CD4-positive, alpha-beta T cell treated with Interferon gamma for 1 hour (primary cell): ENCODE results near the gene PIP5KL1.
"Not testable (repeated sequence)": the region's sequence is repeated elsewhere in the genome, so short reads cannot be mapped to it uniquely, and the experiment has no call there.

Experiments
- DNase-seq: peaks from one replicate; pipeline ENCODE4 v3.0.0-alpha.2; 2020

The PIP5KL1 gene

DNA sequence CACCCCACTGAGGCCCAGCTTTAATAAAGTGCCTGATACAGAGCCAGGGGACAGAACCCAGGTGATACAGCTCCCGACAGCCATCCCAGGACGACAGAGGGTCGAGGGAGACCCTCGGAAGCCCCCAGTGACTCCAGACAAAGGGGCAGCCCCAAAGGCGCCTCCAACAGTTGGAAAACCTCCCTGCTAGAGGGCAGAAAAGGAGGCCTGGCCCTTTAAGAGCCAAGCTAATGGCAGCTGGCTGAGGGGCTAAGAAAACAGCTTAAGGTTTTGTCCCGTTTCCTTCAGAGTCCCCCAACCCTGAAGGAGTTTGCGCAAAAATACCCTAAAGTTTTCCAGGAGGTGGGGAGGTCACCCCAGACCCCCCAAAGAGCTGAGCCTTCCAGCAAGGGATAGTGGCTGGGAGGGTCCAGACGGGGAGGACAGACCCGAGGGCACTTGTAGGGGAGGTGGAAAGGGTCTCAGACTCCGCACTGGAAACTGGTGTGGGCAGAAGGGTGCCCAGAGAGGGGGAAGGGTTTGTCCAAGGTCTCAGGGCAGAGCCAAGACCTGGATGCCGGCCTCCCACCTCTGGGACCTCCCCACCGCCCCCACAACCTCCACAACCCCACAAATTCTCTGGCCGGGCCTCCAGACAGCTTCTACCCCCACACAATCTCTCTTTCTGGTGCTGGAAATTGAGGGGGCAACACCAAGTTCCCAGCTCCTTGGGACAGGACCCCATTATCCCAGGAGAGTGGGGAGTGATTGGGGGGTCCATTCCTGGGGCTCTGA lies 44.9 kb downstream of the PIP5KL1 start:
- no peak for DNase-seq

DNA sequence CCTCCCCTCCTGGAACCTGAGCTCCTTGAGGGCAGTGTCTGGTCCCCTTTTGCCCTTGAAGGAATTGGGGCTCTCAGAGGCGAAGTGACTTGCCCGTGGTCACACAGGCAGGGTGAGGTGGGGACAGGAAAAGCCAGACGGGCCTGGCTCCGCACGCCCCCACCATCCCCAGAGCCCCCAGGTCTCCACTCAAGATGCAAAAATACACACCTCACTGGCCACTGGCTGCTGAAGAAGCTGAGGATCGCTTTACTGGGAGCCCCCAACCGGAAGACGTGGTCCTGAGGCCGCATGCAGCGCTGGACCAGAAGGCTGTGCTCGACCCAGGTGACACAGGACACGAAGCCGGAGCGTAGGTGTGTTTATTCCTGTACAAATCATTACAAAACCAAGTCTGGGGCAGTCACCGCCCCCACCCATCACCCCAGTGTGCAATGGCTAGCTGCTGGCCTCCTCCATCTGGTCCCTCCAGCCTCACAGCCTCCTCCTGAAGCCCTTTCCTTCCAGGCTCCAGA lies 45.5 kb downstream of the PIP5KL1 start:
- DNase-seq = no peak

DNA sequence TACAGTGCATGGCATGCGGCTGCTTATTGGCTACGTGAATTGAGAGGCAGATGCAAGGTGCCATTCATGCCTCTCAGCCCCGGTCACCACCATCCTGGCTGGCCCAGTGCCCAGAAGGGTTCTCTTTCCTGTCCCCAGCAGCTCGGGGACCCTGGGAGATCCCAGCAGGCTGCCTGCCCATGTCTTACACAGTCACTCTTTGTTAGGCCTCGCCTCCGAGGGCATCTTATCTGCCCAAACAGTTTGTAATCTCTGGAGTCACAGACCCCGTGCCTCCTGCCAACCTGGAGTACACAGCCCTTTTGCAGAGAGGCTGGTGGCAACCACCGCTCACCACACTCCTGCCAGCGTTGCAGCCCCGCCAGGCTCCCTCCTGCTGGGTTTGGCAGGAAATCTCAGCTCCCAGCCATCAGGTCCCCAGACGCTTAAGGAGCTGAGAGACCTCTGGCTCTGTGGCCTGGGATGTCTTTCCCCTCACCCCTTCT lies 46.1 kb downstream of the PIP5KL1 start:
- no peak for DNase-seq

DNA sequence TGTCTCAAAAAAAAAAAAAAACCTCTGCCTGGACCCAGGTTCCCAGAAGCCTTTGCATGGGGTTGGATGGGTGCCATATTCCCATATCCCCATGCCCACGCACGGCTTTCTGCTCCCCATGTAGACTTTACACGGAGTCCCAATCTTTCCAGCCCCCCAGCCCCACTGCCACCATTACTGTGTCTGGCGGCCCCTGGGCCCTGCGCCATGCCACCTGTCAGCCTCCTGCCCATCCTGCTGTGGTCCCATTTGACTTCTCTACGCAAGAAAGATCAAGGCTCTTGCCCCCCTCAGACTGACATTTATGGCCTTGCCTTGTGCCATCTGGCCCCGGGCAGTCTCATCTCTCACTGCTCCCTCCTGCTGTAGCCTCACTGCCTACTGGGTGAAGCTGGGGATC lies 46.6 kb downstream of the PIP5KL1 start:
- DNase-seq = no peak

DNA sequence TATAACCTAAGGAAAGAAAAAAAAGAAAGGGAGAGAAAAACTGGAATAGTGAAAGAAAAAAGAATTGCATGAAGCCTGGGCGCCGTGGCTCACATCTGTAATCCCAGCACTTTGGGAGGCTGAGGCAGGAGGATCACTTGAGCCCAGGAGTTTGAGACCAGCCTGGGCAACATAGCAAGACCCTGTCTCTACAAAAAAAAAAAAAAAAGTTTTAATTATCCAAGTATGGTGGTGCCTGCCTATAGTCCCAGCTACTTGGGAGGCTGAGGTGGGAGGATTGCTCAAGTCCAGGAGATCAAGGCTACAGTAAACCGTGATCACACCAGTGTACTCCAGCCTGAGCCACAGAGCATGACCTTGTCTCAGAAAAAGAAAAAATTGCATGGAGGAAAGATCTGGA lies 48.9 kb downstream of the PIP5KL1 start:
- DNase-seq = not testable (repeated sequence)

DNA sequence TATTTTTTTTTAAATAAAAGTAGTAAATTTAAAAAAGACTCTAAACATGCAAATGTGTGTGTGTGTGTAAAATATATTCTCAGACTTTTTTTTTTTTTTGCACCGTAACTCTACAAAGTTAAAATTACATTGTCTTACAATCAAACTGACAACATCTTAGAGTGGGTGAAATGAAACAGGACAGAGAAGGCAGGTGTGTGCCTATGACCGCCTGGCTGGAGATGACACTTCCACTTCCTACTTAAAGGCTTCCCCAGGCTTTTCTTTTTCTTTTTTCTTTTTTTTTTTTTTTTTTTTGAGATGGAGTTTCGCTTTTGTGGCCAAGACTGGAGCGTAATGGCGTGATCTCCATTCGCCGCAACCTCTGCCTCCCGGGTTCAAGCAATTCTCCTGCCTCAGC lies 50.4 kb downstream of the PIP5KL1 start:
- no peak for DNase-seq

DNA sequence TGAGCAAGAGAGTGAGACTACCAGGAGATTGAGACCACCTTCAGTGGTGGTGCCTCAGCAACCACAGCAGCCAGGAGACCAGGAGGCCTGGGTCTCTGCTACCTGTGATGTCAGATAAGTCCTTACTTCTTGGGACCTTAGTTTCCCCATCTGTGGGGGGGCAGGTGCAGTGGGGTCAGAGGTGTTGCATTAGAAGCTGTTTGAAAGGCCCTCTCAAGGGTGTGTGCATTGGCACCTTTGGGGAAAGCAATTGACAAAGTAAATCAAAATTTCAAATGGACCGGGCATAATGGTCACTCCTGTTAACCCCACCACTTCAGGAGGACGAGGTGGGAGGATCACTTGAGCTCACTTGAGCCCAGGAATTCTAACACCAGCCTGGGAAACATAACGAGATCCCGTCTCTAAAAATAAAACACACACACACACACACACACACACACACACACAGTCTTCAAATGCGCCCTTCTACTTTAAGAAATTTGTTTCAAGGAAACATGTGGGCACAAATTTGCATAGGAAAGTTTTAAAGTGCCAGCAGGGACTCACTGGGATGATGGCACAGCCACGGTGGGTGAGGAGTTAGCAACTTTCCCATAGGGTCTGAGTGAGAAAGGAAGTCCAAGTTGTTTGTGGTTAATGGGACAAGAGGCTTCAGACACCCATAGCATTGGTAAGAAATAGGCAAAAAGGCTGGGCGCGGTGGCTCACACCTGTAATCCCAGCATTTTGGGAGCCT lies 51.8 kb downstream of the PIP5KL1 start:
- DNase-seq = no peak

DNA sequence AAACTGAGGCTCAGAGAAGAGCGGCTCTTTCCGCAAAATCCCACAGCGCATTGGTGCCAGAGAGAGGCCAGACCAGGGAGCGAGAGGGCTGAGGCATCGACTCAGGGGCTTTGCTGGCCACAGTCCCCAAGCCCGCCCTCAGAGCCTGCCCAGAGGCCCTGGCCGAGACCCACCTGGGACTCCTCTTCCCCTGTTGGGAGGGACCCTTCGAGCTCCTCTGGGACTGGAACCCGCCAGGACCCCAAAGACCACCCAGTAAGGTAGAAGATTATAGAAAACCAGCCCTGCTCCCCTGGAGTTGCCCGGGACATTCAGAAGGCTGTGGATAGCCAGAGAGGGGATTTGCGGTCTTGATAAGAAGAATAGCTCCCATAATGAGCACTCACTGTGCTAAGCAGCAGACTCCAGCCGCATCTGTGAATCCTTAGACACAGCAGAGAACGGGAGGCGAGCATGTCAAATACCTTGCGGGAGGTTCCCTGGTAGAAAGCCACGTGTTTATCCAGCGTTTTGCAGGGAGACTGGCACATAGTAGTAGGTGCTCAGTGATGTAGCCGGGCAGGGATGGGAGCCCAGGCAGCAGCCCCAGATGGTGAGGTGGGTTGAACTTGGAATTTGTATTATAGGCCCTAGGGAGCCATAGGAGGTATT lies 52.5 kb downstream of the PIP5KL1 start:
- no peak for DNase-seq

DNA sequence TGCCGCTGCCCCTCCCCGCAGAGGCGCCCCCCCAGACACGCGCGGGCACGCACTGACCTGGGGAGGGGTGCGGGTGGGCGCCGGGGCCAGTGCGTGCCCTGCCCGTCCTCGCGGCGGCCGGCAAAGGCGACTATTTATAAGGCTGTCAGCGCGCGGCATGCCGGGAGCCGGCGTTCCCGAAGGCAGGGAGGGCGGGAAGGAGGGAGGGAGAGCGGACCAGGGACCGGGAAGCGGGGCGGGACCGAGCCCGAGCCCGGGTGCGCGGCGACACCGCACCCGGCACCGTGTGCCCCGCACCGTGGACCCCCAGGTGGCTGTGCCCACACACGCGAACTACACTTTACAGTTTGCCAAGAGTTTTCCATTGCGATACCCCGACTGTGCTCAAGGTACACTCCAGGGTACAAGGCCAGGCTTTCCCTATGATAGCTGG lies 53.0 kb downstream of the PIP5KL1 start, which contains the start of gene AK1:
Gene AK1, minus strand, starts transcription at position 110 of the 433 bp plus-strand sequence. CDS start 3,058 bp downstream, outside the sequence.
- DNase-seq = no peak

DNA sequence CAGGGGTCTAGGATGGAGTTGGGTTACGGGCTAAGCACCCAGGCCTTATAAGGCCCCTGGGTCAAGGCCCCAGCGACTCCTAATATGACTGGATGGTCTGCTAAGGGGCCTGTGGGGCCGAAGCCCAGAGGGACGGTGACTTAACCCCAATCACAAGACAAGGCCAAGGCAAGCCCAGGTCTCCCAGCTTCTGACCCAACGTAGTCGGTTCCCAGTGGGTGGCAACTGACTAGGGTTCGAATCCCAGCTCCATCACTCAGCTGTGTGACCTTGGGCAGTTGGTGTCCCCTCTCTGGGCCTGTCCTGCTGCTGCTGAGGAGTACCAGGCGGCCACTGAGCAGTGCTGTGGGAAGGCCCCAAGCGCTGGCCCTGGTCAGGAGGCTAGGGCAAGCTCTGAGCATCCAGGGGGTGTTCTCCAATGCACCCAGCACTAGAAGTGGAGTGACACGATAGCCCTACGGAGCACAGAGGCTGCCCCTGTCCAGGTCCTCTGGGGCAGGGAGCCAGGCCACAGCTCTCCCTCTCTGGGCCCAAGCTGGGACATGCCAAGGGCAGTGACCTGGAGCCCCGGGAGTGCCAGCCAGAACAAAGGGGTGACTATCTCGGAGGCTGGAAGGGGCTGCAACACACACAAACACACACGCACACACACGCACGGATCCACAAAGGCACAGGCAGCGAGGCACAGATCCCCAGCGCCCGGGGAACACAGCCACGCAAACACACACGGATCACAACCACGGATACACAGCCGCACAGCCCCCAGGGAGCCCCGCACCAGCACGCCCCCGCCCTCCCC lies 53.6 kb downstream of the PIP5KL1 start:
- DNase-seq = no peak

DNA sequence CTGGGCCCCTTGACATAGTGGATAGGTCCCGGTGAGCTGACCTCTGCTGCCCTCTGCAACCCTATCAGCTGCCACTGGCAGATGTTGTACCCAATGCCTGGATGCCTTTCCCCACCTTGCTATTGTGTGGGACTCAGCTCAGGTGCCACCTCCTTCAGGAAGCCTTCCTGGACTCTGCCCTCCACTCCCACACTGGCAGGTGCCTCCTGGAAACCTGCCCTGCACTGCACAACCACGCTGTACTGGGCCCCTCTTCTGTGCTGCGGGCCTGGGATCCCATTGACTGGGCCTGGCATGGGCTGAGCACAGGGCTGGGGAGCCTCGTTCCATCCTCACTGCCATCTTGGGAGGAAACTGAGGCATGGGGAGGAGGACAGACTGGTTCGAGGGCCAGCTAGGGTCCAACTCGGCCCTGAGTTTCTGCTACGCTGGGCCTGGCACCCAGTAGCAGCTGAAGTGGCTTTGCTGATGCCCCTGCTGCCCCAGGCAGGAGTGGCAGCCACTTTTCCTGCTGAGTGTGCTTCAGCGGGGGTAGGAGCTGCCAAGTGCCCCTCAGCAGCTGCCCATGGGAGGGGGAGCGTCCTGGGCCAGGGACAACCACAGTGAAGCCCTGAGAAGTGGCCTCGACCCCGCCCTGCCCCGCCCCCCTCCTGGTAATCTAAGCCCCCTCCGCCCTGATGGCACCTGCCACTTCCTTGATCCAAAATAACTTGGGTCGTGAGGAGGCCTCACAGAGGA lies 54.4 kb downstream of the PIP5KL1 start:
- DNase-seq = no peak

DNA sequence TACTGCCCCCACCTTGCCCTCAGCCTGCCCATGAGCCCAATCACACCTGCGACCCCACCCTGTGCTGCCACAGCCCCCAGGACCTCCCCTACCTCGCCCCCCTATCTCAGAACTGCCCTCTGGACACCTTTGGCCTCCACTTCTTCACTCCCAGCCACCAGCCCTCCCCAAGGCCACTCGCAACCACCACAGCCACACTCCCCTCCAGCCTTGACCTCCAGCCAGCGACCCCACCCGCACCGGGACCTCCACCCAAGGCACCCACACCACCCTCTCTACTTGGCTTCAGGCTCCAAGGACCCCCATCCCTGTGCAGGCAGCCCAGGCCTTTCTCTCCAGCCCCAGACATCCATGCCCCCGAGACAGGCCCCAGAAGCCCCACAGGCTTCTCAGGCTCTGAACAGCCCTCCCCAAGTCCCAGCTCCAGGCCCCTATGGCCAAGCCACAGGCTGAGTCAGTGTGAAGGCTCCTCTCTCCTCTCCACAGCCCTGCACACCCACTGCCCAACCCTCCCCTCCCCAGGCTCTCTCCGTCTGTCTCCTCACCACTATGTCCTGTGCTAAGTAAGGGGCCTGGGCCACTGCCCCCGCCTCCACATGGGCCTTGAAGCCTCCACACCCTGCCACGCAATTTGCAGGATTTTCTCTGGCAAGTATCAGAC lies 55.1 kb downstream of the PIP5KL1 start:
- DNase-seq = no peak

DNA sequence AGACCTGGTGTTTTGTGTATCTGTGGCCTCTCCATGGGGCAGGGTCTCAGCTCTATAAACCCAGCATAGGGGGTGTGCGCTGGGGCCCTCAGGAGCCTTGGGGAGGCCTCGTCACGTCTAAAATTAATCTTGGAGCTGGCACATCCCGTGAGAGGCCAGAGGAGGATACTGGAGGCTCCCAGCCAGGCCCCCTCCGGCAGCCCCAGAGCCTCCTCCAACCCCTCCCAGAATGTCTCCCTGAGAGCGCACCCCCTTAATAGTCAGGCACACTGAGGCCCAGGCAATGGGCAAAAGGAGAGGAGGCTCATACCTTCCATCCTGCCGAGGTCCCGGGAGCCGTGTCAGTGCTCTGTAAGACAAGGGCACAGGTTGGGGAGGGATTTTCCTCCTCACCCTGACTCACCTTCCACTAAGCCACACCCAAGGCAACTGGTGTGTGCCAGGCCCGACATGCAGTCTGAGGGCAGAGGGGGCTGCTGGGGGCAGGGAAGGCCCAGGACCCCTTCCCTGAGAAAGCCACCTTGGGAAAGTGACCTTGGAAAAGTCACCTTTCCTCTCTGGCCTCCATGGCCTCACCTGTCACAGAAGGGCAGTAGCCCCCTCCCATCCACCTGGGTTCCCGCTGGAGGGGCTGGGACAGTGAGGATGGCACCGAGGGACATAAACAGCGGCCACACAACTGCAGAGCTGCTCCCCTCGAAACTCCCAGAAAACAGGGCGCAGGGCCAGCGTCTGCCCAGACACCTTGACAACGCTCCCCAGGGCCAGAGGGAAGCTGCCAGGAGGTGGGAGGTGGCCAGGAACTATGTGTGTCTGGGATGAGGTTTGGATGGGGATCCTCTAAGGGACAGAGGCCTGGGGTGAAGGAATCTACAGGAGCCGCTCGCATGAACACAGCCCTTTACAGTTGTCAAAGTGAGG lies 56.0 kb downstream of the PIP5KL1 start:
- DNase-seq = no peak

DNA sequence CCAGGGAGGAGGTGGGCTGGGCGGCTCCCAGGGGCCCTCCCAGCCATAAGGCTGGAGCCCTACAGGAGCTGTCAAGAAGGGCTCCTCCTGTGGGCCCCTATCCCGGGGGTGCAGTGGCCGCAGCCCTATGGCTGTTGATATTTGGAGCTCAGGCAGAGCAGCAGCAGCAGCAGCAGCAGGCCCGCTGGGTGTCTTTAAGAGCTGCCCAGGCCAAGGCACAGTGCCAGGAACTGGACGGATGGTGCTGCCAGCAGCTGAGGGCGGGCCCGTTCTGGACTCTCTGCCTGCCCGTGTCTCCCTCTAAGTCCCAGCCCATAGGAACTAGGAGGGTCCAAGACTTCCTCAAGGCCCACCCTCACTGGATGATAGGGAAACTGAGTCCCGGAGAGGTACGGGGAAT lies 56.7 kb downstream of the PIP5KL1 start:
- DNase-seq = no peak

DNA sequence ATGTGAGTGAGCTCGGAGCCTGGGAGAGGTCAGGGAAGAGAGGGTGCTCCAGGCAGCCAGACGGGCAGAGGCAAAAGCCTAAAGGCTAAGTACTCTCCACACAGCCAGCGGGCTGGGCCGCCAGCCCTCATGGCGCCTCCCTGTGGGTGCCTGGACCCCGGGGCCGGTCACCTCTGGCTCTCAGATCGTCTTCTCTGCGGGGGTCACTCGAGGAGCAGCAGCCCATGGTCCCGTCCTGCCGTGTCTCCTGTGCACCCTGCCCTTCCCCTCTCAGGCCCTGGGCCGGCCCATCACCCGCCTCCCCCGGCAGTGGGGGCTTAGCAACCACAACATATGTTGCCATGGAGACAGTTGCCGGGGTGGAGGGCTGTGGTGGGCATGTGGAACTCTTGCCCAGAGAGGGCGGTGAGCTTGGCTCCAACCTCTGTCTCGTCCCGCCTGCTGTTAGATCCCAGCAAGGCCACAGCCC lies 57.3 kb downstream of the PIP5KL1 start:
- no peak for DNase-seq

DNA sequence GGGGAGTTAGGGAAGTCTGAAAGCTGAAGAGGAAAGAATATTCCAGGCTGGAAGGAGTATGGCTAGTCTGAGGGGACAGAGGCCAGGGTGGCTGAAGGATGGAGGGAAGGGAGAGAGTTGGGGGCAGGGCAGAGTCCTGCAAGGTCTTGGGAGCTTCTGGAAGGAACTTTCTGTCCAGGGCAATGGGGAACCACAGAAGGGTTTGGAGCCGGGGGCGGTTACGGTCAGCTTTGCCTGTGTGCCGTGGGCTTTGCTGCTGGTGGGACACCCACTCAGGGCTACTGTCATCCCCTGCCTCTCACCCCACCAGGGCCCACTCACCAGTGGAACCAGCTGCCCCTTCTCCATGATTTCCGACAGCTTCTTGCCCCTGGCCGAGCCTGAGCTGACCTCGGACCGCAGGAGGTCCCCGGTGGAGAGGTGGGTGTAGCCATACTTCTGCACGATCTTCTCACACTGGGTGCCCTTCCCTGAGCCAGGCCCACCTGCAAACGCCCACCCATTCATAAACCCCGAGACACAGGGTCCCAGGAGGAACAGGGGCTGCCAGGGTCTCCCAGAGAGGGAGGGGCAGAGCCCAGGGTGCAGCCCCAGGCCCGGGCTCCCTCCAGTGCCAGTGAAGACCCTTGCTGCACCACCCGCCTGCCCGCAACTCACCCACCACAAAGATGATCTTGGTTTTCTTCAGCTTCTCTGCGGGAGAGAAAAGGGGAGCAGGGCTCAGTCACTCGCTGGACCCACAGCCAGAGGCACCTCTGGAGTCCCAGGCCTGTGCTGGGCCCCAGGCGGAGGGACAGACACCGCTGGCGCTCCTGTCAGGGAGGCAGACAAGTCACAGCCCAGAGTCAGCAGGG lies 58.0 kb downstream of the PIP5KL1 start:
- DNase-seq = no peak

DNA sequence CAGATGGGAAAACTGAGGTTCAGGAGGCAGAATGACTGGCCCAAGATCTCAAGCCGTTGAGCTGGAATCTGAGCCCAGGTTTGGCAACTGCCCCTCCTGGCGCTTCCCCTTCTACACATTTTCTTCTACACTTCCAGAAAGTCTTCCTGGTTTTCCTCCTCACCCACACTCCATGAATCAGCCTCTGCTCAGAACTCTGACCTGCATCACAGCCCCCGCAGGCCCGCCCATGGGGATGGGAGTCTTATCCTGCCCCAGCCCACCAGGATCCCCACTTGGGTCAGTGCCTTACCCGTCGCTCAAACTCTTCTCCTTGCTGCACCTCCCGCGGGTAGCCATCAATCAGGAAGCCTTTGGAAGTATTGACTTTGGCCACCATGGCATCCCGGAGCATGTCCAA lies 59.0 kb downstream of the PIP5KL1 start:
- DNase-seq = no peak

DNA sequence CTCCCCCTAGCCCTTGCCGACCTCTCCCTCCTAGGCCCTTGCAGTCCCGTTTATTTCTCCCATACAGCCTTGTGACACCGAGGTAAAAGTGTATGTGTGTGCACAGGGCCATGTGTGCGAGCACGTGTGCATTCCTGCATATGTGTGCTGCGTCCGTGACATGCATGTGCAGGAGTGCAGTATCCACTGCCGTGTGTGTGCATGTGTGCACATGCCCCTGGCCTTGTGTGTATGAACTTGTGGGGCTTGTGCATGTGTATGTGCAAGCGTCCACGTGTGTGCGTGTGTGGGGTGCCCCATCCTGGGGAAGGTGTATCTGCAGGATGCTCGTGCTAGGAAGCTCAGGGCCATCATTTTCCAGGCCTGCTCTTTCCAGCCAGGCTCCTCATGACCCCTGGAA lies 59.7 kb downstream of the PIP5KL1 start:
- no peak for DNase-seq
